ENCODE measurements around the gene ZC3H7A. TPM values are rescaled to one million over a fixed set of nuclear protein-coding genes. Genes with fewer than 3 reads are reported as not detected.
"Not testable (repeated sequence)": the region's sequence is repeated elsewhere in the genome, so short reads cannot be mapped to it uniquely, and the experiment has no call there.

ZC3H7A gene
- total and polyA plus RNA-seq, 2 of the 13 experiments (the other 11 are each of a cell fraction or from before 2014, with no cell fraction given), result 29.2 to 36.8 TPM

DNA sequence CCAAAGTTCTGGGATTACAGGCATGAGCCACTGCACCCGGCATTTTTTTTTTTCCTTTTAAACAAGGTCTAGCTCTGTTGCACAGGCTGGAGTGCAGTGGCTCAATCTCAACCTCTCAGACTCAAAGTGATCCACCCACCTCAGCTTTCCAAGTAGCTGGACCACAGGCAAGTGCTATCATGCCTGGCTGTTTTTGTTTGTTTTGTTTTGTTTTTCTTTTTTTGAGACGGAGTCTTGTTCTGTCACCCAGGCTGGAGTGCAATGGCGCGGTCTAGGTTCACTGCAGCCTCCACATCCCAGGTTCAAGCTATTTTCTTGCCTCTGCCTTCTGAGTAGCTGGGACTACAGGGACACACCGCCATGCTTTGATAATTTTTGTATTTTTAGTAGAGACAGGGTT lies 19.1 kb upstream of the ZC3H7A start:
- FAIRE-seq (no peak), DNase-seq (ENCODE audit: low spot score) (no peak), ATAC-seq (peak; percentile 17; the same call in 1 of the 3 replicates)
- Histone ChIP-seq H3K79me2 (ENCODE audit: insufficient read depth, low read length) (no peaks in the 10 kb centered on the region), H4K20me1 (ENCODE audit: insufficient read depth, low read length) (no peaks in the 10 kb centered on the region), H3K27ac (ENCODE audit: extremely low read length, insufficient read depth, low read length) (no peak overlapping the region), H3K9ac (ENCODE audit: insufficient read depth, low read depth, low read length) (no peak overlapping the region), H3K36me3 (replicated peaks in 1 of 2; ENCODE audit: control insufficient read depth in 1 of 2, insufficient read depth in 2 of 2, low read length in 2 of 2) (no peaks in the 10 kb centered on the region), H3K4me2 (ENCODE audit: low read depth, low read length) (no peak overlapping the region), H3K9me3 (ENCODE audit: low read length) (no peaks in the 10 kb centered on the region), H3K27me3 (ENCODE audit: control insufficient read depth in 1 of 2, insufficient read depth in 2 of 2, low read length in 2 of 2) (0 out of 5 replicates have a peak, but pooled peaks cover 0 to 5% of the 10 kb centered on the region in 2 experiments), H2AFZ (ENCODE audit: low read length) (no peak overlapping the region), H3K4me1 (ENCODE audit: insufficient read depth, low read length) (peaks cover 19% of the 10 kb centered on the region), H3K4me3 (replicated peaks in 1 of 3; ENCODE audit: insufficient read depth in 1 of 3, low read depth in 2 of 3, low read length in 3 of 3) (no peak overlapping the region)
- in situ Hi-C loops (cut with HindIII; ENCODE audit: extremely low pct_ligation_motif_present, low pct_unique_long_range_greater_than_20kb), result loop anchor here (10.0 kb wide), 1 partner anchor 281 kb away; no protein-coding TSS in a partner anchor
- no TSS peak for BruUV-seq (replicated peaks)
- TF ChIP-seq JUNB (CRISPR knock-in tag; IDR thresholded peaks at IDR 0.05; ENCODE audit: borderline replicate concordance) (no peak), ZNF441 (CRISPR knock-in tag; IDR thresholded peaks at IDR 0.05; ENCODE audit: borderline replicate concordance) (peak; percentile 94)
- ChIA-PET CTCF (ENCODE audit: low intra/inter-chr PET ratio, low total read pairs) (no interaction called here), POLR2A (interaction anchor here (1.2 to 1.6 kb wide), 2 partner anchors 19 to 240 kb away, joined by 3 to 5 read pairs; partner anchors contain the start of gene ZC3H7A)
- intact Hi-C loops (cut with micrococcal nuclease; ENCODE audit: unreplicated experiment), result no loop called here
- WGBS (ENCODE audit: low lambda C conversion rate), result 13% methylated on average over 5 of the region's 5 CpGs

DNA sequence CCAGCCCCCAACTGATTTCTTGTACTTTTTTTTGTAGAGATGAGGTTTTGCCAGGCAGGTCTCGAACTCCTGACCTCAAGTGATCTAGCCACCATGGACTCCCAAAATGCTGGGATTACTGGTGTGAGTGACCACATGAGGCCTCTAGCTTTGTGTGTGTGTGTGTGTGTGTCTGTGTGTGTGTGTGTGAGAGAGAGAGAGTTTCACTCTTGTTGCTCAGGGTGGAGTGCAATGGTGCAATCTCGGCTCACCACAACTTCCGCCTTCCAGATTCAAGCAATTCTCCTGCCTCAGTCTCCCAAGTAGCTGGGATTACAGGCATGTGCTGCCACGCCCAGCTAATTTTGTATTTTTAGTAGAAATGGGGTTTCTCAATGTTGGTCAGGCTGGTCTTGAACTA lies 17.7 kb upstream of the ZC3H7A start:
- H3K27ac ChIP-seq (ENCODE audit: extremely low read length, insufficient read depth, low read length); H3K9me3 ChIP-seq (ENCODE audit: low read length); H2AFZ ChIP-seq (ENCODE audit: low read length); H3K36me3 ChIP-seq (replicated peaks in 1 of 2; ENCODE audit: control insufficient read depth in 1 of 2, insufficient read depth in 2 of 2, low read length in 2 of 2); FAIRE-seq; H3K4me2 ChIP-seq (ENCODE audit: low read depth, low read length); POLR2A ChIA-PET; H4K20me1 ChIP-seq (ENCODE audit: insufficient read depth, low read length); ATAC-seq; H3K9ac ChIP-seq (ENCODE audit: insufficient read depth, low read depth, low read length); H3K27me3 ChIP-seq (ENCODE audit: control insufficient read depth in 1 of 2, insufficient read depth in 2 of 2, low read length in 2 of 2); H3K79me2 ChIP-seq (ENCODE audit: insufficient read depth, low read length); BruUV-seq (replicated peaks); DNase-seq (ENCODE audit: low spot score); H3K4me3 ChIP-seq (replicated peaks in 1 of 3; ENCODE audit: insufficient read depth in 1 of 3, low read depth in 2 of 3, low read length in 3 of 3): not testable (repeated sequence)
- CTCF ChIA-PET (ENCODE audit: low intra/inter-chr PET ratio, low total read pairs), result interaction anchor here (0.9 to 1.0 kb wide), 2 partner anchors 99 to 283 kb away, joined by 3 to 5 read pairs; no protein-coding TSS in a partner anchor
- peaks cover 28% of the 10 kb centered on the region for H3K4me1 ChIP-seq (ENCODE audit: insufficient read depth, low read length)
- in situ Hi-C loops (cut with HindIII; ENCODE audit: extremely low pct_ligation_motif_present, low pct_unique_long_range_greater_than_20kb), result loop anchor here (5.0 to 10.0 kb wide), 2 partner anchors 280 to 407 kb away; no protein-coding TSS in a partner anchor
- 76% methylated on average over 4 of the region's 4 CpGs for WGBS (ENCODE audit: low lambda C conversion rate)
- intact Hi-C loops (cut with micrococcal nuclease; ENCODE audit: unreplicated experiment), result loop anchor here (5.0 kb wide), 2 partner anchors 72 to 407 kb away; partner anchors contain the start of gene TXNDC11
- TF ChIP-seq, protein P1, sequence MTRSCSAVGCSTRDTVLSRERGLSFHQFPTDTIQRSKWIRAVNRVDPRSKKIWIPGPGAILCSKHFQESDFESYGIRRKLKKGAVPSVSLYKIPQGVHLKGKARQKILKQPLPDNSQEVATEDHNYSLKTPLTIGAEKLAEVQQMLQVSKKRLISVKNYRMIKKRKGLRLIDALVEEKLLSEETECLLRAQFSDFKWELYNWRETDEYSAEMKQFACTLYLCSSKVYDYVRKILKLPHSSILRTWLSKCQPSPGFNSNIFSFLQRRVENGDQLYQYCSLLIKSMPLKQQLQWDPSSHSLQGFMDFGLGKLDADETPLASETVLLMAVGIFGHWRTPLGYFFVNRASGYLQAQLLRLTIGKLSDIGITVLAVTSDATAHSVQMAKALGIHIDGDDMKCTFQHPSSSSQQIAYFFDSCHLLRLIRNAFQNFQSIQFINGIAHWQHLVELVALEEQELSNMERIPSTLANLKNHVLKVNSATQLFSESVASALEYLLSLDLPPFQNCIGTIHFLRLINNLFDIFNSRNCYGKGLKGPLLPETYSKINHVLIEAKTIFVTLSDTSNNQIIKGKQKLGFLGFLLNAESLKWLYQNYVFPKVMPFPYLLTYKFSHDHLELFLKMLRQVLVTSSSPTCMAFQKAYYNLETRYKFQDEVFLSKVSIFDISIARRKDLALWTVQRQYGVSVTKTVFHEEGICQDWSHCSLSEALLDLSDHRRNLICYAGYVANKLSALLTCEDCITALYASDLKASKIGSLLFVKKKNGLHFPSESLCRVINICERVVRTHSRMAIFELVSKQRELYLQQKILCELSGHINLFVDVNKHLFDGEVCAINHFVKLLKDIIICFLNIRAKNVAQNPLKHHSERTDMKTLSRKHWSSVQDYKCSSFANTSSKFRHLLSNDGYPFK (CRISPR knock-in tag; IDR thresholded peaks at IDR 0.05; ENCODE audit: borderline replicate concordance), result 0 out of 2 replicates have a peak, but pooled peaks have one; percentile 50
- TF ChIP-seq, protein P2, sequence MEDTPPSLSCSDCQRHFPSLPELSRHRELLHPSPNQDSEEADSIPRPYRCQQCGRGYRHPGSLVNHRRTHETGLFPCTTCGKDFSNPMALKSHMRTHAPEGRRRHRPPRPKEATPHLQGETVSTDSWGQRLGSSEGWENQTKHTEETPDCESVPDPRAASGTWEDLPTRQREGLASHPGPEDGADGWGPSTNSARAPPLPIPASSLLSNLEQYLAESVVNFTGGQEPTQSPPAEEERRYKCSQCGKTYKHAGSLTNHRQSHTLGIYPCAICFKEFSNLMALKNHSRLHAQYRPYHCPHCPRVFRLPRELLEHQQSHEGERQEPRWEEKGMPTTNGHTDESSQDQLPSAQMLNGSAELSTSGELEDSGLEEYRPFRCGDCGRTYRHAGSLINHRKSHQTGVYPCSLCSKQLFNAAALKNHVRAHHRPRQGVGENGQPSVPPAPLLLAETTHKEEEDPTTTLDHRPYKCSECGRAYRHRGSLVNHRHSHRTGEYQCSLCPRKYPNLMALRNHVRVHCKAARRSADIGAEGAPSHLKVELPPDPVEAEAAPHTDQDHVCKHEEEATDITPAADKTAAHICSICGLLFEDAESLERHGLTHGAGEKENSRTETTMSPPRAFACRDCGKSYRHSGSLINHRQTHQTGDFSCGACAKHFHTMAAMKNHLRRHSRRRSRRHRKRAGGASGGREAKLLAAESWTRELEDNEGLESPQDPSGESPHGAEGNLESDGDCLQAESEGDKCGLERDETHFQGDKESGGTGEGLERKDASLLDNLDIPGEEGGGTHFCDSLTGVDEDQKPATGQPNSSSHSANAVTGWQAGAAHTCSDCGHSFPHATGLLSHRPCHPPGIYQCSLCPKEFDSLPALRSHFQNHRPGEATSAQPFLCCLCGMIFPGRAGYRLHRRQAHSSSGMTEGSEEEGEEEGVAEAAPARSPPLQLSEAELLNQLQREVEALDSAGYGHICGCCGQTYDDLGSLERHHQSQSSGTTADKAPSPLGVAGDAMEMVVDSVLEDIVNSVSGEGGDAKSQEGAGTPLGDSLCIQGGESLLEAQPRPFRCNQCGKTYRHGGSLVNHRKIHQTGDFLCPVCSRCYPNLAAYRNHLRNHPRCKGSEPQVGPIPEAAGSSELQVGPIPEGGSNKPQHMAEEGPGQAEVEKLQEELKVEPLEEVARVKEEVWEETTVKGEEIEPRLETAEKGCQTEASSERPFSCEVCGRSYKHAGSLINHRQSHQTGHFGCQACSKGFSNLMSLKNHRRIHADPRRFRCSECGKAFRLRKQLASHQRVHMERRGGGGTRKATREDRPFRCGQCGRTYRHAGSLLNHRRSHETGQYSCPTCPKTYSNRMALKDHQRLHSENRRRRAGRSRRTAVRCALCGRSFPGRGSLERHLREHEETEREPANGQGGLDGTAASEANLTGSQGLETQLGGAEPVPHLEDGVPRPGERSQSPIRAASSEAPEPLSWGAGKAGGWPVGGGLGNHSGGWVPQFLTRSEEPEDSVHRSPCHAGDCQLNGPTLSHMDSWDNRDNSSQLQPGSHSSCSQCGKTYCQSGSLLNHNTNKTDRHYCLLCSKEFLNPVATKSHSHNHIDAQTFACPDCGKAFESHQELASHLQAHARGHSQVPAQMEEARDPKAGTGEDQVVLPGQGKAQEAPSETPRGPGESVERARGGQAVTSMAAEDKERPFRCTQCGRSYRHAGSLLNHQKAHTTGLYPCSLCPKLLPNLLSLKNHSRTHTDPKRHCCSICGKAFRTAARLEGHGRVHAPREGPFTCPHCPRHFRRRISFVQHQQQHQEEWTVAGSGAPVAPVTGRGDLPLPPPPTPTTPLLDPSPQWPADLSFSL (CRISPR knock-in tag; IDR thresholded peaks at IDR 0.05), result peak; percentile 28; the same call in 1 of the 2 replicates

Measured in HepG2 (cell line).